H9 (cell line): ENCODE results near the gene CDSN. TPM values are rescaled to one million over a fixed set of nuclear protein-coding genes. Genes with fewer than 3 reads are reported as not detected.

ENCODE experiments used
- DNase-seq: peaks from one replicate; pipeline ENCODE4 v3.0.0-alpha.2; 2017
- H2AFZ ChIP-seq: one replicate; pipeline ENCODE4 v1.6.1; 2013; ENCODE audit warnings: mild to moderate bottlenecking, low read length, control low read depth, moderate library complexity
- H2AK5ac ChIP-seq: 2 replicates; pipeline ENCODE4 v1.6.1; 2013; ENCODE audit warnings: low read length, control low read depth, mixed read lengths; ENCODE audit not compliant: insufficient read length
- H2BK120ac ChIP-seq: one replicate; pipeline ENCODE4 v1.6.1; 2013; ENCODE audit warnings: low read depth, mild to moderate bottlenecking, low read length, control low read depth, inconsistent platforms; ENCODE audit not compliant: poor library complexity, severe bottlenecking
- H2BK12ac ChIP-seq: 2 replicates; pipeline ENCODE4 v1.6.1; 2013; ENCODE audit warnings: low read length, control low read depth, mixed read lengths, low read depth; ENCODE audit not compliant: insufficient read length
- H2BK15ac ChIP-seq: 2 replicates; pipeline ENCODE4 v1.6.1; 2013; ENCODE audit warnings: low read depth, low read length, control low read depth
- H2BK20ac ChIP-seq: one replicate; pipeline ENCODE4 v1.6.1; 2013; ENCODE audit warnings: low read depth, mild to moderate bottlenecking, low read length, control low read depth, inconsistent platforms; ENCODE audit not compliant: poor library complexity, severe bottlenecking
- H2BK5ac ChIP-seq: 2 replicates; pipeline ENCODE4 v1.6.1; 2013; ENCODE audit warnings: low read length, control low read depth, mixed read lengths; ENCODE audit not compliant: insufficient read length
- H3K14ac ChIP-seq: 2 replicates; pipeline ENCODE4 v1.6.1; 2013; ENCODE audit warnings: low read length, control low read depth; ENCODE audit not compliant: insufficient read depth
- H3K18ac ChIP-seq: 2 replicates; pipeline ENCODE4 v1.6.1; 2013; ENCODE audit warnings: low read depth, mild to moderate bottlenecking, mixed read lengths, low read length, control low read depth; ENCODE audit not compliant: insufficient read length
- H3K23ac ChIP-seq: 2 replicates; pipeline ENCODE4 v1.6.1; 2013; ENCODE audit warnings: low read length, control low read depth, mixed read lengths, low read depth; ENCODE audit not compliant: insufficient read length
- H3K23me2 ChIP-seq: 2 replicates; pipeline ENCODE4 v1.6.1; 2013; ENCODE audit warnings: low read depth, mild to moderate bottlenecking, mixed read lengths, low read length, control low read depth; ENCODE audit not compliant: insufficient read length, poor library complexity, severe bottlenecking
- H3K27ac ChIP-seq: 2 replicates; pipeline ENCODE4 v1.5.1; 2013; ENCODE audit warnings: low read length, control low read depth, mixed read lengths, low read depth; ENCODE audit not compliant: insufficient read length
- H3K27me3 ChIP-seq: 2 replicates; pipeline ENCODE4 v1.6.1; 2013; ENCODE audit warnings: low read length, control low read depth, inconsistent platforms; ENCODE audit not compliant: insufficient read depth
- H3K4ac ChIP-seq: 2 replicates; pipeline ENCODE4 v1.6.1; 2013; ENCODE audit warnings: low read depth, mild to moderate bottlenecking, control low read depth, inconsistent platforms, low read length, moderate library complexity
- H3K4me1 ChIP-seq: 2 replicates; pipeline ENCODE4 v1.6.1; 2013; ENCODE audit warnings: low read length, control low read depth, inconsistent platforms; ENCODE audit not compliant: insufficient read depth
- H3K4me2 ChIP-seq: 2 replicates; pipeline ENCODE4 v1.6.1; 2013; ENCODE audit warnings: low read length, control low read depth, mixed read lengths; ENCODE audit not compliant: insufficient read length, insufficient read depth
- H3K56ac ChIP-seq: 2 replicates; pipeline ENCODE4 v1.6.1; 2013; ENCODE audit warnings: low read depth, mild to moderate bottlenecking, mixed read lengths, low read length, control low read depth; ENCODE audit not compliant: insufficient read length
- H3K79me1 ChIP-seq: 2 replicates; pipeline ENCODE4 v1.6.1; 2013; ENCODE audit warnings: low read depth, mild to moderate bottlenecking, moderate library complexity, low read length, control low read depth, inconsistent platforms; ENCODE audit not compliant: insufficient read depth, poor library complexity, severe bottlenecking
- H3K79me2 ChIP-seq: 2 replicates; pipeline ENCODE4 v1.6.1; 2013; ENCODE audit warnings: low read length, control low read depth, inconsistent platforms; ENCODE audit not compliant: insufficient read depth
- H3K9ac ChIP-seq: 2 replicates; pipeline ENCODE4 v1.6.1; 2013; ENCODE audit warnings: low read length, control low read depth, mixed read lengths; ENCODE audit not compliant: insufficient read length; ENCODE audit errors: extremely low read depth
- H3K9me3 ChIP-seq: one replicate; pipeline ENCODE4 v1.6.1; 2013; ENCODE audit warnings: low read depth, low read length, inconsistent platforms; ENCODE audit not compliant: control insufficient read depth
- H3T11ph ChIP-seq: one replicate; pipeline ENCODE4 v1.6.1; 2013; ENCODE audit warnings: mild to moderate bottlenecking, low read length, control low read depth, inconsistent platforms
- H4K20me1 ChIP-seq: one replicate; pipeline ENCODE4 v1.6.1; 2013; ENCODE audit not compliant: control insufficient read depth, insufficient read length, insufficient read depth
- H4K5ac ChIP-seq: 2 replicates; pipeline ENCODE4 v1.6.1; 2013; ENCODE audit warnings: low read depth, mild to moderate bottlenecking, mixed read lengths, low read length, control low read depth; ENCODE audit not compliant: insufficient read length
- H4K8ac ChIP-seq: replicated peaks from 2 replicates; pipeline ENCODE4 v1.6.1; 2013; ENCODE audit warnings: low read length, control low read depth, mixed read lengths, low read depth; ENCODE audit not compliant: insufficient read length
- H4K91ac ChIP-seq: 2 replicates; pipeline ENCODE4 v1.6.1; 2013; ENCODE audit warnings: low read depth, mild to moderate bottlenecking, moderate library complexity, mixed read lengths, low read length, control low read depth; ENCODE audit not compliant: insufficient read length
- H3K27ac Mint-ChIP-seq, 3 experiments: 2 replicates in 2 of 3; 3 replicates in 1 of 3; pipeline ENCODE4 v1.8.0; 2020 to 2021; ENCODE audit warnings: mixed read lengths in 3 of 3, mild to moderate bottlenecking in 1 of 3, moderate library complexity in 1 of 3
- H3K27me3 Mint-ChIP-seq: 2 replicates; pipeline ENCODE4 v1.8.0; 2021; ENCODE audit warnings: low read depth, mild to moderate bottlenecking, moderate library complexity, mixed read lengths
- H3K36me3 Mint-ChIP-seq, 3 experiments: 2 replicates in 2 of 3; 3 replicates in 1 of 3; pipeline ENCODE4 v1.8.0; 2020 to 2021; ENCODE audit warnings: low read depth in 3 of 3, mixed read lengths in 3 of 3; ENCODE audit not compliant: insufficient read depth in 1 of 3
- H3K4me1 Mint-ChIP-seq, 2 experiments: 2 replicates each; pipeline ENCODE4 v1.8.0; 2020; ENCODE audit warnings: mixed read lengths in 2 of 2
- H3K4me3 Mint-ChIP-seq, 2 experiments: 2 replicates in 1 of 2; 3 replicates in 1 of 2; pipeline ENCODE4 v1.8.0; 2020 to 2021; ENCODE audit warnings: mild to moderate bottlenecking in 2 of 2, mixed read lengths in 2 of 2, moderate library complexity in 1 of 2
- H3K9me3 Mint-ChIP-seq, 2 experiments: 2 replicates in 1 of 2; 3 replicates in 1 of 2; pipeline ENCODE4 v1.8.0; 2020; ENCODE audit warnings: mild to moderate bottlenecking in 2 of 2, mixed read lengths in 2 of 2, moderate library complexity in 1 of 2
- CTCF ChIP-seq: fragments of 200-600 bp; sonication (generic); conservative IDR thresholded peaks from 3 replicates; pipeline ENCODE4 v1.8.0; 2021; ENCODE audit warnings: antibody characterized with exemption, mild to moderate bottlenecking
- WGBS: extraction: QIAGEN DNeasy Blood & Tissue Kit; methylation state at CpG from one replicate; pipeline ENCODE4 v1.1.7; 2013; ENCODE audit warnings: missing lambda C conversion rate, low lambda C conversion rate, mixed read lengths; ENCODE audit not compliant: insufficient read length; ENCODE audit errors: extremely low coverage; 5-methylcytosine and 5-hydroxymethylcytosine counted together
- total RNA-seq: library from RNA; stranded (reverse); gene quantifications from 2 replicates; pipeline ENCODE4 v1.2.1, GENCODE V29; 2021

Gene CDSN
- total RNA-seq, 1 experiment from 2014 or later = not detected

- Histone ChIP-seq H2BK5ac (no peak overlapping the region), H3K4ac (no peak overlapping the region), H3K23me2 (no peaks in the 10 kb centered on the region), H2AFZ (no peak overlapping the region), H2BK12ac (no peak overlapping the region), H3K9ac (no peak overlapping the region), H2BK120ac (no peak overlapping the region), H3K4me1 (peaks cover 7% of the 10 kb centered on the region; the same call in 1 of the 2 replicates), H3K18ac (no peak overlapping the region), H2AK5ac (no peak overlapping the region), H4K5ac (no peak overlapping the region), H3K4me2 (no peak overlapping the region), H3T11ph (no peak overlapping the region), H3K9me3 (no peaks in the 10 kb centered on the region), H2BK20ac (no peak overlapping the region), H4K8ac (no peak overlapping the region), H3K14ac (no peak overlapping the region), H4K20me1 (no peaks in the 10 kb centered on the region), H3K27ac (no peak overlapping the region), H2BK15ac (no peak overlapping the region), H3K56ac (no peak overlapping the region), H3K79me2 (no peaks in the 10 kb centered on the region), H3K27me3 (no peaks in the 10 kb centered on the region), H3K23ac (no peak overlapping the region), H4K91ac (no peak overlapping the region), H3K79me1 (no peaks in the 10 kb centered on the region)
- Mint-ChIP-seq H3K27me3 (no peaks in the 10 kb centered on the region; the same call in none of the 2 replicates), H3K4me3 (no peak overlapping the region), H3K4me1 (peaks cover 31 to 34% of the 10 kb centered on the region in 2 experiments), H3K36me3 (peaks cover 0 to 5% (median 3%) of the 10 kb centered on the region in 3 experiments; a peak in 2 of 7 replicates), H3K27ac (no peak overlapping the region), H3K9me3 (no peaks in the 10 kb centered on the region; a peak in 2 of 5 replicates)
- TF ChIP-seq CTCF = no peak
- no CpG with 5 or more reads among the region's 10 CpGs for WGBS
- no peak for DNase-seq
Measured at GRCh38 chr6:31135710-31136109, 15.5 kb upstream of the CDSN start.
